HPDE6-E6E7 (cell line): ENCODE data around the gene KCNT1.

Experiments
- DNase-seq: peaks from one replicate; pipeline ENCODE4 v3.0.0; 2011; ENCODE audit warnings: missing footprints; ENCODE audit errors: extremely low spot score

The KCNT1 gene

DNA sequence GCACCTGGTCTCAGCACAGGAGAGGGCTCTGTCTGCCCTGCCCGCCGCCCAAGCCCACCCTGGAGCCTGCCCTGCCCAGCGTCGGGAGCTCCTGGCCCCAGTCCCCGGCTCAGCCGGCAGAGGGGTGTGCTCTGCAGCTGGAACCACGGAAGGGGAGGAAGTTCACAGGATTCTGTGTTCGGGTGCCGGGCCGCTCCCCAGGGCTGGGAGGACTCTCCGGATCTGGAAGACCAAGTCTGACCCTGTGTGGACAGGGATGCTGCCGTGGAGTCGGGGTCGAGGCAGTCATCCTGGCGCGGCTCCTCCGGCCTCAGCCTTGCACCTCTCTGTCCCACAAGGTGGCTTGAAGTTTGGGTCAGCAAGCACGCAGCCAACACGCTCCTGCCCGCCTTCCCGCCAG, 78.6 kb downstream of the KCNT1 start:
- no peak for DNase-seq

- no peak for DNase-seq
Measured at GRCh38 chr9:135782946-135783345, 81.0 kb downstream of the KCNT1 start.

DNA sequence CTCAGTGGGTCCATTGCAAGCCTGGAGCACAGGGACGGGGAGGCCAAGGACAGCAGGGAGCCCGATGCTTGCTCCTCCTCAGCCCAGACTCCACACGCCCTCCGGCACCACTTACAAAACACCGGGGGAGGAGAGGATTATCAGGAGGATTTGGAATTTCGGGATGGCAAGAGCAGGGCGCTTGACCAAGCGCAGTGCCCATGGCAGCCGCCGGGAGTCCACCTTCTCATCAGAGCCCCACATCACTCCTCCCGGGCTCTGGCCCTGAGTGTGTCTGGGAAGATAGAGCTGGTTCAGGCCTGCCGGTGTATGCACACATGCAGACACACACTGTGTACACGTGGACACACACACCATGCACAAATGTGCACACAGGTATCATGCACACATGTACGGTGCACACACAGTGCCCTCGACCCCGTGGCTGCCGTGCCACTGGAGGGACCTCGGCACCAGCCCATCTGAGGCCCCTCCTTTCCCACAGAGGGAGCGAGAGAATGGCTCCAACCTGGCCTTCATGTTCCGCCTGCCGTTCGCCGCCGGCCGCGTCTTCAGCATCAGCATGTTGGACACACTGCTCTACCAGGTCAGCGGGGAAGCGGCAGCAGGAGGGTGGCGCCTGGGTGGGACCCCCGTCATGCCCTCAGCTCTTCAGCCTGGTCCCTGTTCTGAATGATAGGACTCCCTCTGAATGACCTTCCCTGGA, 81.7 kb downstream of the KCNT1 start:
- no peak for DNase-seq

GRCh38 chr9:135785013-135785575, 83.1 kb downstream of the KCNT1 start:
- DNase-seq = no peak

GRCh38 chr9:135786146-135786690, 84.2 kb downstream of the KCNT1 start:
- no peak for DNase-seq

GRCh38 chr9:135787317-135787716, 85.3 kb downstream of the KCNT1 start:
- DNase-seq = no peak

- no peak for DNase-seq
Measured at GRCh38 chr9:135787776-135788575, 86.0 kb downstream of the KCNT1 start.

- DNase-seq = no peak
Measured at GRCh38 chr9:135788576-135789300, 86.8 kb downstream of the KCNT1 start.

DNA sequence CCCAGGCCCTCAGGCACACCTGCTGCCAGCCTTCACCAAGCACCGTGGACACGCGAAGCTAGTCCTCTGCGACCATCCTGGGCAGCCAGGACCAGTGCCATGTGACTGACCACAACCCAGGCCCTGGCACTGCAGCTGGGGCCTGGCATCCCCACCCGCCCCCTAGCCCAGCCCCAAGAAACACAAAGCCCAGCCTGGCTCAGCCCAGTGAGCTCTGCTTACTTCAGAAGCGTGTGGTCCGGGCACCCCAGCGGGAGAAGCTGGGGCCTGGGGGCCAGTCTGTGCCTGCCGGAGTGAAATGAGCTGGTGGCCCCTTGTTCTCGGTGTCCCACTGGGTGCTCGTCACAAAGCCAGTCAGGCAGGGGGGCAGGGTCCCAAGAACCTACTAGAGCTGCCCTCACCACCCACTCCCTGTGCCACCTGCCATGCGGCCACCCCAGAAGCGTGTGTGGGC, 87.9 kb downstream of the KCNT1 start:
- DNase-seq = no peak

DNA sequence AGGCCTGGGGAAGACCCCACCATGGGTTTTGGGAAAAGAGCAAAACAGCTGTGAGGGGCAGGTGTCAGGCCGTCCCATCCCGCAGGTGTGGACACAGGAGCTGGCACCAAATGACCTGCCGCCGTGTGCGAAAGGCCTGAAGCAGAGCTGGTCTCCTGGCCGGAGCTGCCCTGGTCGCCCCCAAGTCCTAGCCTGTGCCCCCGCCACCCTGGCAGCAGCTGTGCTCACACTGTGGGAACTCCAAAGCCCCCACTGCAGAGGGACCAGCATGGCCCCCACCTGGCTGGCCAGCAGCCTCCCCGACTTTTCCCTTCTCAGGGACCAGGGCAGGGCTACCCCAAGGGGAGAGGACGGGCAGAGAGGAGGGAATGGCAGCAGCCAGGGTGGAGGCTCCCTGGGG, 88.4 kb downstream of the KCNT1 start:
- no peak for DNase-seq

DNA sequence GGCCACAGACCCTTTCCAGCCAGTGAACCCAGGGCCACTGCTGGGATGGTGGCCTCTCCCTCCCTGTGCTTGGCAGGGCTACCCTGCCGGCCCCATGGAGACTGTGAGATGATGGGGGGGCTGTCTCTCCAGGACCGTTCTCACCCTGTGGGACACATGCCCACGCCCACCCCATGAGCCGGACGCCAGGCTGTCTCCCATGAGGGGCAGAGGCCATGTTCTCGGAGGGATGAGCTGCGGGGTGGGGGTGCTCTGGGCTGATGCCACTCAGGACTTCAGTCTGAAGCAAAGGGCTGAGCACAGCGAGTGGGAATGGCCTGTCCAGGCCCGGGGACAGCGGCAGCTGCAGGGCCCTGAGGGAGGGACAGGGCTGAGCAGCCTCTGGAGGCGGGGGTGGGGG, 88.9 kb downstream of the KCNT1 start:
- DNase-seq = no peak

GRCh38 chr9:135791431-135792267, 89.7 kb downstream of the KCNT1 start:
- no peak for DNase-seq

DNA sequence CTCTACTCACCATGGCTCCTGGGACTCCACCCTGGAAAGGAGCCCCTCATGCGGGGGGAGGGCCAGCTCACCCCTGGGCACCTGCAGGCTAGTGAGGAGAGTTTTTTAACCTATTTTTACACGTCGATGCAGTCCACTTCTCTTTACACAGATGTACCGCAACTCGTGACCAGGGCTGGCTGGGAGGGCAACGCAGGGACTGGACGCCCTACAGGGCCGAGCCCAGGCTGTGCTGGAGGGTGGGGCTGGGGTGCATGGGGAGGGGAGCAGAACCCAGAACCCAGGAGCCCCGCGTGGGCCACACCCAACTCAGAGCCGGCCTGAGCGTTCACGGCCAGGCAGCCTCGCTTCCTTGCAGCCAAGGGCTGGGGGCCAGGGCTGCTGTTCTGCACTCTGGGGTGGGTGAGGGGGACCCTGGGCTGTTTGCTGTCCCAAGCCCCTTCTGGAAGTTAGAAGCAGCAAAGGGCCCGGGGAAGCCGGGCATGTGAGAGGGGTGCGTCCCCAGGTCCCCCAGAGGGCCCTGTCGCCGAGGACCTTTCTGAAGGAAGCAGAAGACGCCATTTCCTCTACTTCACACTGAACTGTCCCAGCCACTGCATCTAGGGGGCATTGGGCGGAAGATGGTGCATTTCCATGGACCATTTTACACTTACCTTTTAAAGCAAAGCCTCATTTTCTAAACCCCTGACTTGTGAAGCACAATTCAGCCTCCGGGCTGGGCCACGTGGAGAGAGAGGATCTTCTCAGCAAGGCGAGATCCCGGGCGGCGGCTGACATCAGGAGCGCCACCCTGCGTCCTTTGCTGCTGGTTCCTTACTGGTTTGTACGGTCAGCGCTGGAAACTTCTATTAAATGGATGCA, 90.5 kb downstream of the KCNT1 start:
- DNase-seq = no peak

DNA sequence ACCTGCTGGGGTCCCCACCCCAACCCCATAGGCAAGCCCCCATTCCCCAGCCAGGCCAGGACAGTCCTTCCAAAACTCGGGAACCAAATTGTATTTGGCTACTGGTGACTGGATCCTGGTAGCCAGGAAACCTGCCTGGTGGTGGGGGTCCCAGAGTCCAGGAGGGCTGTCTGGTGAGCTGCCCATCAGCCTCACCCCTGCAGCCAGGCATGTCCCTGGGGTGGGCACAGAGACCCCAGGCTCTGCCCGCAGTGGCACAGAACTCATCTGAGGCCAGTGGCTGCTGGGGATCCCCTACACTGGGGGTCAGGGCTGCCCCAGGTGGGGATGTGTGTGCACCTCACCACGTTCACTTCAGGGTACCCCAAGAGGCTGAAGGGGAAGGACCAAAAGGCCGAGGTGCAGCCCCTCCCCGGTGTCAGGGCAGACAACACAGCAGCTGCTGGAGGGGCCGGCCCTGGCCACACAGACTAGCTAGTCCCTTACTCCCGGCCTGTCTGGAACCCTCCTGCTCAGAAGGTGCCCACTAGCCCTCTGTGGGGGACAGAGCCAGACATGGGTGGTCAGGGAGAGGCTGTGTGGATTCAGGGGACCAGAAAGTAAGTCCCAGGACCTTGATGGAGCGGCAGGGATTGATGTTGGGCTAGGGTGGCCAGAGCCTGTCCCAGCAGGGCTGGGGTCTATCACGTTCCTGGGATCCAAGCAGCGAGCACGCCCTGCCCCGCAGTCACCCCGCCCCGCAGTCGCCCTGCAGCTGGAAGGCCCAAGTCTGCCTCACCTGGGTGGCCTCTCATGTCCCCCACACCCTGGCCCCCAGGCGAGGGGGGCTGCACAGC, 91.5 kb downstream of the KCNT1 start:
- DNase-seq = no peak

- no peak for DNase-seq
Measured at GRCh38 chr9:135794057-135794335, 92.0 kb downstream of the KCNT1 start.

DNA sequence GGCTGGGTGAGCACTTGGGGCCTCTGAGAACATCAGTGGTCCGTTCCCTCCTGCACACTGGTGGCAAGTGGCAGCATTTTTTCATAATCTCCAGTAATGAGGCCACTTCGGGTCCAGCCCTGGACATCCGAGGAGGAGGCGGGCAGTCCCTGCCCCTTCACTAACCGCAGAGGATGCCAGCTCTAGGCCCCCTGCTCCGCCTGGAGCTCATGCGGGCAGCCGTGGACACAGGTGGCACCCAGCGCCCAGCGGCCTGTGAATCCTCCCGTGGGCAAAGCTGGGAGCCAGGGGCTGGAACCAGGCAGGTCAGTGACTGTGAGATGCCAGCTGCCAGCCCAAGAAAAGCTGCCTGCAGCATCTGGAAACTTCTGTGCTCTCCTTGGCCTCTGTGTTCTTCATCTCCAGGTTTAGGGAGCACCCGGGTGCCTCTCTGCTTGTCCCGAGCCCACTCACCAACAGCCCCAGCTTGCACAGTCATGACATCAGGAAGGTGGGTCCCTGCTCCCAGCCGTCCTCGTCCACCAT, 92.4 kb downstream of the KCNT1 start:
- DNase-seq = no peak

DNA sequence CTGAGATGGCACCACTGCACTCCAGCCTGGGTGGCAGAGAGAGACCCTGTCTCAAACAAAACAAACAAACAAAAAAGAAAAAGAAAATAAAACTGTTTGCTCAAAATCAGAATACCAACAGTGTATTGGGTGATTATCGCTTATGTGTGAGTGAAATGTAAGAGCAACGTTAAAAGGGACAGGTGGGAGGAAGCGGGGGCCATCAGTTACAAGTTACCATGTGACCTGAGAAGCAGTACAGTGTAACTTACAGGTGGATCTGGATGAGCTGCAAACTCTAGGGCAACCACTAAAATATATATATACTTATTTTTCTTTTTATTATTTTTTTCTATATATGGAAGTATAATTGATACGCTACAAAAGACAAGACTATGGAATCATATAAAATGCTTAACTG, 93.4 kb downstream of the KCNT1 start:
- DNase-seq = no peak

DNA sequence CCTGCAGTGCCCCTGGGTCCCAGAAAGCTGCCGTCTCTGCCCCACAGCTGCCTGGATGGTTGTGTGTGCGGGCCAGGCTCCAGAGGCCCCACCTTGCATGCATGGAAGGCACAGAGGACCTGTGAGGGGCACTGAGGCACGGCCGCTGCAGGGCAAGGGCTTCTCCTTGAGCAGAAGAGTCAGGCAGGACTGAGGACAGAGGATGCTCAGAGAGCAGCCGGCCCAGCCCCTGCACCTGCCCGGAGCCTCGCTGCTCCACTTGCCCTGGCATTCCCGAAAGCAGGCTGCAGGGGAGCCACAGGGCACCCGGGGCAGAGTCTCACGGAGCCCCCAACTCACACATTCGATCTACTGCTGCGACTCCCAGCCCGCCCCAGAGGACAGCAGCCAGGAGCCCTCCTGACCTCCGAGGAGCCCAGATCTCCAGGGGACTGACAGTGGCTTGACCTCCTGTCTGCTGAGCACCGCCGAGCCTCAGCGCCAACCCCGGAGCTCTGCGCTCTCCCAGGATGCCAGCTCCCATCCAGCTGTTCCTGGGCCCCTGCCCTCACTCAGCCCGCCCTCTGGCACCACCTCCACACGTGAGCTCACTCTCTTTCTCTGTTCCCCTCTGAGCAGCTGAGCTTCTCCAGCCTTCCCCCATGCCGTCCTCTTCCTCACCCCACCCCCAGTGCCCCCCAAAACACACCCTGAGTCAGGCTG, 95.0 kb downstream of the KCNT1 start:
- no peak for DNase-seq
